Measurements from ENCODE around the gene AUTS2.

- no peak for TF ChIP-seq EZH2phosphoT487 (IDR thresholded peaks at IDR 0.05; ENCODE audit: insufficient read depth, low read depth)
- TF ChIP-seq EZH2 (IDR thresholded peaks at IDR 0.05; ENCODE audit: insufficient read depth, poor library complexity, severe bottlenecking) = no peak
Observed at GRCh38 chr7:70343519-70343918, 745.2 kb downstream of the AUTS2 start.

All from GM23248 (cell line).